Activated T-cell treated with anti-CD3 and anti-CD28 coated beads for 1 hour (primary cell): ENCODE data around the gene SMAD6.

Source experiments
- DNase-seq: peaks from one replicate; pipeline ENCODE4 v3.0.0-alpha.2; 2020; ENCODE audit warnings: low read depth

The SMAD6 gene

GRCh38 chr15:66721020-66721419 lies 19.0 kb downstream of the SMAD6 start:
- DNase-seq = no peak

- DNase-seq = no peak
Observed at GRCh38 chr15:66721501-66721937, 19.5 kb downstream of the SMAD6 start.

- DNase-seq = no peak
Observed at GRCh38 chr15:66721954-66722353, 19.9 kb downstream of the SMAD6 start.

GRCh38 chr15:66722757-66723540 lies 20.9 kb downstream of the SMAD6 start:
- DNase-seq = no peak

GRCh38 chr15:66723826-66724731 lies 22.0 kb downstream of the SMAD6 start:
- no peak for DNase-seq

- DNase-seq = no peak
Observed at GRCh38 chr15:66724732-66725463, 22.9 kb downstream of the SMAD6 start.

GRCh38 chr15:66725464-66725785 lies 23.4 kb downstream of the SMAD6 start:
- DNase-seq = no peak

GRCh38 chr15:66726386-66726785 lies 24.4 kb downstream of the SMAD6 start:
- no peak for DNase-seq

GRCh38 chr15:66729331-66729951 lies 27.4 kb downstream of the SMAD6 start:
- DNase-seq = no peak

- DNase-seq = no peak
Observed at GRCh38 chr15:66730168-66731021, 28.4 kb downstream of the SMAD6 start.

GRCh38 chr15:66733976-66734375 lies 31.9 kb downstream of the SMAD6 start:
- DNase-seq = no peak

GRCh38 chr15:66734961-66735908 lies 33.2 kb downstream of the SMAD6 start:
- DNase-seq = no peak

GRCh38 chr15:66735909-66736305 lies 33.9 kb downstream of the SMAD6 start:
- DNase-seq = no peak

- DNase-seq = no peak
Observed at GRCh38 chr15:66737243-66738010, 35.4 kb downstream of the SMAD6 start.

- no peak for DNase-seq
Observed at GRCh38 chr15:66738116-66738515, 36.1 kb downstream of the SMAD6 start.

GRCh38 chr15:66738595-66738994 lies 36.6 kb downstream of the SMAD6 start:
- DNase-seq = no peak

- DNase-seq = no peak
Observed at GRCh38 chr15:66739287-66739686, 37.3 kb downstream of the SMAD6 start.

GRCh38 chr15:66740802-66741201 lies 38.8 kb downstream of the SMAD6 start:
- DNase-seq = no peak

GRCh38 chr15:66741646-66742045 lies 39.6 kb downstream of the SMAD6 start:
- no peak for DNase-seq
